Tibial artery (tissue), 4 donors: Measurements from ENCODE around the gene SNTG2.
"Not testable (repeated sequence)": the region's sequence is repeated elsewhere in the genome, so short reads cannot be mapped to it uniquely, and the experiment has no call there.

Experiments used
- DNase-seq, 2 donors: peaks; one replicate each; pipeline ENCODE4 v3.0.0-alpha.2; 2019
- H3K27ac ChIP-seq, 2 donors: fragments of 200-600 bp; sonication (generic) in 1 of 2; 1 replicate in 1 of 2; 2 replicates in 1 of 2; pipeline ENCODE4 v1.5.1; 2018 to 2019; ENCODE audit warnings: mild to moderate bottlenecking in 1 of 2
- H3K27me3 ChIP-seq, 2 donors: fragments of 200-600 bp; sonication (generic) in 1 of 2; one replicate each; pipeline versions ENCODE4 v1.5.1 to v1.6.0; 2016 to 2019
- H3K36me3 ChIP-seq, 3 donors: fragments of 200-600 bp; sonication (generic) in 2 of 3; one replicate each; pipeline ENCODE4 v1.5.1; 2016 to 2019; ENCODE audit warnings: mild to moderate bottlenecking in 2 of 3
- H3K4me1 ChIP-seq, 4 donors: fragments of 200-600 bp; sonication (generic) in 2 of 4; 1 replicate in 3 of 4; 2 replicates in 1 of 4; pipeline ENCODE4 v1.5.1; 2016 to 2019
- H3K4me3 ChIP-seq, 2 donors: fragments of 200-600 bp; sonication (generic) in 1 of 2; 1 replicate in 1 of 2; 2 replicates in 1 of 2; pipeline ENCODE4 v1.5.1; 2018 to 2019; ENCODE audit warnings: mild to moderate bottlenecking in 2 of 2
- H3K9me3 ChIP-seq, 3 donors: fragments of 200-600 bp; sonication (generic) in 1 of 3; one replicate each; pipeline ENCODE4 v1.5.1; 2016 to 2019
- intact Hi-C: fragments of 100-400 bp; cut with DNase I; formaldehyde crosslinking; loops from one replicate; pipeline ENCODE4 v1.15.0; 2023; ENCODE audit warnings: low total_unique reads
- TF ChIP-seq, protein P1 (sequence below), 2 experiments: fragments of 200-600 bp in 1 of 2; fragments of 450-650 bp in 1 of 2; IDR thresholded peaks; one replicate each; pipeline ENCODE4 v1.5.1; 2017 to 2019; ENCODE audit warnings: antibody characterized with exemption in 2 of 2, mild to moderate bottlenecking in 1 of 2, moderate library complexity in 1 of 2

SNTG2 gene

DNA sequence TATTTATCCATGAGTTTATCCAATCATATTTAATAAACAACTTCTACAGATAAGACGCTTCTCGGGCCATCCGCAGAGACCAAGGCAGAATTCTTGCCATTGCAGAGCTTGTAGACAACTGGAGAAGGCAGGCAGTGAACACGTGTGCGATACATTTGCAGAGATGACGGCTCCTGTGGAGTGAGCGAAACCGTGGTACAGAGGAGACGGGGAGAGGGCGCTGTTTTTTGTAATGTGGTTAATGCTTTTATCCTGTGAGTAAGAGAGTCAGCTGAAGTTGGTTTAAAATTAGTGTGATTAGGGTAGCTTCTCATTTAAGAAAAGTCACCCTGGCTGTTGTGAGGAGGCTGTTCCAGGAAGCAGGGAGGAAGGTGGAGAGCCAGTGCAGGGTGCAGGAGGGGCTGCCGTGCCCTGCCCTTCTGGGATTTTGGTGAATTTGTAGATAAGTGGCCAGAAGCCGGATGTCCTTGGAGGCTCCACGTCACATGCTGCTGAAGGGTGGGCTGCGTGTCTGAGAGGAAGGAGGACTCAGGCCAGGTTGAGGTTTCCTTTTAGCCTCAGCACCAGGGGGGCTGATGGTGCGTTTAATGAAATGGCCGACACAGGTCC lies 151.4 kb downstream of the SNTG2 start:
- no peaks in the 10 kb centered on the region for H3K9me3 ChIP-seq
- H3K4me1 ChIP-seq, result no peaks in the 10 kb centered on the region
- H3K4me3 ChIP-seq, result no peak overlapping the region
- no peaks in the 10 kb centered on the region for H3K36me3 ChIP-seq
- TF ChIP-seq, protein P1, sequence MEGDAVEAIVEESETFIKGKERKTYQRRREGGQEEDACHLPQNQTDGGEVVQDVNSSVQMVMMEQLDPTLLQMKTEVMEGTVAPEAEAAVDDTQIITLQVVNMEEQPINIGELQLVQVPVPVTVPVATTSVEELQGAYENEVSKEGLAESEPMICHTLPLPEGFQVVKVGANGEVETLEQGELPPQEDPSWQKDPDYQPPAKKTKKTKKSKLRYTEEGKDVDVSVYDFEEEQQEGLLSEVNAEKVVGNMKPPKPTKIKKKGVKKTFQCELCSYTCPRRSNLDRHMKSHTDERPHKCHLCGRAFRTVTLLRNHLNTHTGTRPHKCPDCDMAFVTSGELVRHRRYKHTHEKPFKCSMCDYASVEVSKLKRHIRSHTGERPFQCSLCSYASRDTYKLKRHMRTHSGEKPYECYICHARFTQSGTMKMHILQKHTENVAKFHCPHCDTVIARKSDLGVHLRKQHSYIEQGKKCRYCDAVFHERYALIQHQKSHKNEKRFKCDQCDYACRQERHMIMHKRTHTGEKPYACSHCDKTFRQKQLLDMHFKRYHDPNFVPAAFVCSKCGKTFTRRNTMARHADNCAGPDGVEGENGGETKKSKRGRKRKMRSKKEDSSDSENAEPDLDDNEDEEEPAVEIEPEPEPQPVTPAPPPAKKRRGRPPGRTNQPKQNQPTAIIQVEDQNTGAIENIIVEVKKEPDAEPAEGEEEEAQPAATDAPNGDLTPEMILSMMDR (IDR thresholded peaks at IDR 0.05), result no peak
- no peak for DNase-seq
- intact Hi-C loops, result no loop called here
- no peak overlapping the region for H3K27ac ChIP-seq
- no peaks in the 10 kb centered on the region for H3K27me3 ChIP-seq

GRCh38 chr2:1104364-1104763 lies 153.7 kb downstream of the SNTG2 start:
- Histone ChIP-seq H3K27ac (no peak overlapping the region), H3K4me3 (no peak overlapping the region), H3K9me3 (no peaks in the 10 kb centered on the region), H3K27me3 (no peaks in the 10 kb centered on the region), H3K36me3 (no peaks in the 10 kb centered on the region), H3K4me1 (no peaks in the 10 kb centered on the region)
- DNase-seq, result no peak
- TF ChIP-seq, protein P1 (IDR thresholded peaks at IDR 0.05), result no peak
- intact Hi-C loops, result no loop called here

DNA sequence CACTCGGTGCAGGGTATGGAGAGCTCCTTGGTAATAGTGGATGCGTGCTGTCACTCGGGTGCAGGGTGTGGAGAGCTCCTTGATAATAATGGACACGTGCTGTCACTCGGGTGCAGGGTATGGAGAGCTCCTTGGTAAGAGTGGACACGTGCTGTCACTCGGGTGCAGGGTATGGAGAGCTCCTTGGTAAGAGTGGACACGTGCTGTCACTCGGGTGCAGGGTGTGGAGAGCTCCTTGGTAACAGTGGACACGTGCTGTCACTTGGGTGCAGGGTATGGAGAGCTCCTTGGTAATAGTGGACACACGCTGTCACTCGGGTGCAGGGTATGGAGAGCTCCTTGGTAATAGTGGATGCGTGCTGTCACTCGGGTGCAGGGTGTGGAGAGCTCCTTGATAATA lies 155.7 kb downstream of the SNTG2 start:
- H3K27me3 ChIP-seq, DNase-seq, H3K36me3 ChIP-seq, intact Hi-C loops, H3K4me1 ChIP-seq, H3K4me3 ChIP-seq, H3K27ac ChIP-seq, H3K9me3 ChIP-seq: not testable (repeated sequence)

GRCh38 chr2:1115843-1116539 lies 165.3 kb downstream of the SNTG2 start:
- Histone ChIP-seq H3K27me3 (no peaks in the 10 kb centered on the region), H3K4me1 (no peaks in the 10 kb centered on the region), H3K27ac (no peak overlapping the region), H3K4me3 (no peak overlapping the region), H3K9me3 (no peaks in the 10 kb centered on the region), H3K36me3 (no peaks in the 10 kb centered on the region)
- no peak for DNase-seq
- intact Hi-C loops, result no loop called here
- TF ChIP-seq, protein P1 (IDR thresholded peaks at IDR 0.05), result no peak

DNA sequence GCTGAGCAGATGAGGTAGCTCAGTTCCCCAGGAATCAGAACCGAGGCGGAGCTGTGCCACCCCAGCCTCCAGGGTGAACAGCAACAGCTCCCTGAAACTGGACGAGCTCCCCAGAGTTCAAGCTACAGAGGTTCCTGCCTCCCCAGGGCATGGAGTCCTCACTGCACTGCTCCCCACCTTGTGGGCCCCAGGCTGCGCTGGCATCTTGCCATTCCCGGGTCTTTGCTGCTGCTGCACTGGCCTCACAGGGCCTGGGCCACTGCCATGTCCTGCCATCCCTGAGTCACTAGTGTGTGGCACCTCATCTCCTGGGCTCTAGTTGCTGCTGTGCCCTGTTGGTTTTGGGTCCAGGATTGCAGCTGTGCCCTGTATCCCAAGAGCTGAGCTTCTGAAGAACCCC lies 166.9 kb downstream of the SNTG2 start:
- TF ChIP-seq, protein P1 (IDR thresholded peaks at IDR 0.05), result no peak
- no peak for DNase-seq
- intact Hi-C loops, result no loop called here

DNA sequence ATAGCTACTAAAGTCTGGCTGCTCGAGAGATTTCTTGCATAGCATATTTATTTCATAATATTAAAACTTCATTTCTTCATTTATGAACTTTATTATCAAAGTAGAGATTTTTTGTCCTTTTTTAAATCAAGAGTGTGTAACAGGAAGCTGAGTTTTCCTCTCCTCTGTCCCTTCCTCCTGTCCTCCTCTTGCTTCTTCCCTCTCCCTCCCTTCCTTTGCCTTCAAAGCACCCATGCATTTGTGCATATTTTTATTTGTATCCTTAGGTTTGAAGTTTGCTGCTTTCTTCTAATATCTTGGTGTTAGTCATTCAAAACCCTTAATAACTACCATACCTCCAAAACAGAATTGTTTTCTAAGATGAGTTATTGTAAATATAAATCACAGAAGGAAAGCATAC lies 174.6 kb downstream of the SNTG2 start:
- Histone ChIP-seq H3K9me3 (no peaks in the 10 kb centered on the region), H3K4me1 (no peaks in the 10 kb centered on the region), H3K36me3 (no peaks in the 10 kb centered on the region), H3K27me3 (no peaks in the 10 kb centered on the region), H3K27ac (no peak overlapping the region), H3K4me3 (no peak overlapping the region)
- TF ChIP-seq, protein P1 (IDR thresholded peaks at IDR 0.05), result no peak
- intact Hi-C loops, result no loop called here
- no peak for DNase-seq

More for the DNA sequence above, 166.9 kb downstream of the SNTG2 start:
- H3K27me3 ChIP-seq, result no peaks in the 10 kb centered on the region
- no peaks in the 10 kb centered on the region for H3K4me1 ChIP-seq
- H3K4me3 ChIP-seq, result no peak overlapping the region
- H3K9me3 ChIP-seq, result no peaks in the 10 kb centered on the region
- H3K27ac ChIP-seq, result no peak overlapping the region
- no peaks in the 10 kb centered on the region for H3K36me3 ChIP-seq
